ENCODE results near the gene LTB. TPM values are rescaled to one million over a fixed set of nuclear protein-coding genes. Genes with fewer than 3 reads are reported as not detected.

Gene LTB
- total and polyA plus RNA-seq, 9 of the 15 experiments (the other 6 are each of a cell fraction or from before 2014, with no cell fraction given), result 0.07 to 0.51 TPM; not detected in 7

- in situ Hi-C loops (cut with MboI), result no loop called here
- no TSS peak for BruUV-seq (replicated peaks)
- no peaks in the 10 kb centered on the region for H3K79me2 ChIP-seq (ENCODE audit: control insufficient read depth, insufficient read depth, low read length)
- WGBS (ENCODE audit: insufficient coverage, low coverage, missing lambda C conversion rate), result 6% methylated on average over 1 of the region's 1 CpG
- CTCF ChIA-PET (ENCODE audit: low intra/inter-chr PET ratio), result no interaction called here
- intact Hi-C loops (cut with micrococcal nuclease), result no loop called here
- H3K9me3 ChIP-seq (replicated peaks; ENCODE audit: control insufficient read depth, insufficient read depth, low read depth, low read length), result no peaks in the 10 kb centered on the region
- POLR2A ChIA-PET, result interaction anchor here (0.7 to 2.6 kb wide), 7 partner anchors 10 to 237 kb away, joined by 3 to 9 read pairs (median 4); partner anchors contain the start of genes DDX39B, LSM2, LST1 and NCR3
- no peak for DNase-seq (ENCODE audit: extremely low read depth in 1 of 4, low spot score in 3 of 4)
- no peak overlapping the region for H3K4me3 ChIP-seq
- H3K36me3 ChIP-seq (ENCODE audit: control insufficient read depth, insufficient read depth, low read length), result no peaks in the 10 kb centered on the region
- no peaks in the 10 kb centered on the region for H3K27me3 ChIP-seq (ENCODE audit: control insufficient read depth in 2 of 2, insufficient read depth in 2 of 2, low read length in 2 of 2)
- no peak overlapping the region for H2AFZ ChIP-seq (ENCODE audit: low read depth, low read length)
- TF ChIP-seq, protein P1, sequence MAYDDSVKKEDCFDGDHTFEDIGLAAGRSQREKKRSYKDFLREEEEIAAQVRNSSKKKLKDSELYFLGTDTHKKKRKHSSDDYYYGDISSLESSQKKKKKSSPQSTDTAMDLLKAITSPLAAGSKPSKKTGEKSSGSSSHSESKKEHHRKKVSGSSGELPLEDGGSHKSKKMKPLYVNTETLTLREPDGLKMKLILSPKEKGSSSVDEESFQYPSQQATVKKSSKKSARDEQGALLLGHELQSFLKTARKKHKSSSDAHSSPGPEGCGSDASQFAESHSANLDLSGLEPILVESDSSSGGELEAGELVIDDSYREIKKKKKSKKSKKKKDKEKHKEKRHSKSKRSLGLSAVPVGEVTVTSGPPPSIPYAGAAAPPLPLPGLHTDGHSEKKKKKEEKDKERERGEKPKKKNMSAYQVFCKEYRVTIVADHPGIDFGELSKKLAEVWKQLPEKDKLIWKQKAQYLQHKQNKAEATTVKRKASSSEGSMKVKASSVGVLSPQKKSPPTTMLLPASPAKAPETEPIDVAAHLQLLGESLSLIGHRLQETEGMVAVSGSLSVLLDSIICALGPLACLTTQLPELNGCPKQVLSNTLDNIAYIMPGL (CRISPR knock-in tag; IDR thresholded peaks at IDR 0.05), result no peak
- no peak for TF ChIP-seq BRD9 (IDR thresholded peaks at IDR 0.05; ENCODE audit: low read depth, partially characterized antibody)
- TF ChIP-seq, protein P2, sequence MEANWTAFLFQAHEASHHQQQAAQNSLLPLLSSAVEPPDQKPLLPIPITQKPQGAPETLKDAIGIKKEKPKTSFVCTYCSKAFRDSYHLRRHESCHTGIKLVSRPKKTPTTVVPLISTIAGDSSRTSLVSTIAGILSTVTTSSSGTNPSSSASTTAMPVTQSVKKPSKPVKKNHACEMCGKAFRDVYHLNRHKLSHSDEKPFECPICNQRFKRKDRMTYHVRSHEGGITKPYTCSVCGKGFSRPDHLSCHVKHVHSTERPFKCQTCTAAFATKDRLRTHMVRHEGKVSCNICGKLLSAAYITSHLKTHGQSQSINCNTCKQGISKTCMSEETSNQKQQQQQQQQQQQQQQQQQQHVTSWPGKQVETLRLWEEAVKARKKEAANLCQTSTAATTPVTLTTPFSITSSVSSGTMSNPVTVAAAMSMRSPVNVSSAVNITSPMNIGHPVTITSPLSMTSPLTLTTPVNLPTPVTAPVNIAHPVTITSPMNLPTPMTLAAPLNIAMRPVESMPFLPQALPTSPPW (CRISPR knock-in tag; IDR thresholded peaks at IDR 0.05), result no peak
- no peak for TF ChIP-seq CBX5 (IDR thresholded peaks at IDR 0.05; ENCODE audit: borderline replicate concordance, low read depth)
- H3K4me1 ChIP-seq (replicated peaks in 1 of 2; ENCODE audit: control insufficient read depth in 2 of 2, insufficient read depth in 2 of 2, low read length in 2 of 2), result peaks cover 0 to 15% of the 10 kb centered on the region in 2 experiments; a peak in 2 of 5 replicates
- peak; percentile 37 for FAIRE-seq
- no peak for ATAC-seq
- H3K9ac ChIP-seq (ENCODE audit: insufficient read depth in 1 of 2, low read depth in 2 of 2, low read length in 2 of 2), result no peak overlapping the region
- no peaks in the 10 kb centered on the region for H3K9me1 ChIP-seq (ENCODE audit: control insufficient read depth, insufficient read depth, low read length)
- no peak overlapping the region for H3K4me2 ChIP-seq (ENCODE audit: insufficient read depth, low read length)
- H4K20me1 ChIP-seq (replicated peaks; ENCODE audit: control insufficient read depth, insufficient read depth, low read length), result no peaks in the 10 kb centered on the region
- no peak overlapping the region for H3K27ac ChIP-seq (ENCODE audit: extremely low read depth, low read depth, low read length)
These were observed 12.2 kb downstream of the LTB start for GRCh38 chr6:31569861-31570536.

Data from K562 (cell line).